Common myeloid progenitor, CD34-positive (primary cell): ENCODE data around the gene EDC3.

Source experiments
- CTCF ChIA-PET: fragments of 350-600 bp; sonication (Branson Sonifier 250); formaldehyde crosslinking; loops from one replicate; lab custom pipeline; 2021; ENCODE audit warnings: antibody characterized with exemption; lab: Charles Lee
- POLR2A ChIA-PET: fragments of 350-600 bp; sonication (Branson Sonifier 250); formaldehyde crosslinking; loops from one replicate; lab custom pipeline; 2021; ENCODE audit warnings: antibody characterized with exemption; lab: Charles Lee
- DNase-seq, 3 donors: peaks; one replicate each; pipeline versions ENCODE4 v3.0.0 to v3.0.0-alpha.2; 2013
- H3K27ac ChIP-seq, 2 experiments: 1 replicate in 1 of 2; 2 replicates in 1 of 2; pipeline ENCODE4 v1.7.0; 2013; ENCODE audit warnings: inconsistent platforms in 2 of 2, low read length in 2 of 2, mild to moderate bottlenecking in 2 of 2, low read depth in 1 of 2, moderate library complexity in 1 of 2; ENCODE audit not compliant: severe bottlenecking in 2 of 2, insufficient read depth in 1 of 2, poor library complexity in 1 of 2
- H3K27me3 ChIP-seq, 5 experiments: replicated peaks in 2 of 5; 1 replicate in 3 of 5; 2 replicates in 2 of 5; pipeline versions ENCODE4 v1.6.1 to v1.7.0; 2013; ENCODE audit warnings: low read length in 4 of 5, mild to moderate bottlenecking in 2 of 5, moderate library complexity in 2 of 5, inconsistent platforms in 1 of 5; ENCODE audit not compliant: insufficient read depth in 5 of 5, control insufficient read depth in 4 of 5
- H3K36me3 ChIP-seq, 4 experiments: 1 replicate in 2 of 4; 2 replicates in 2 of 4; pipeline versions ENCODE4 v1.6.1 to v1.7.0; 2013; ENCODE audit warnings: low read length in 3 of 4, control low read depth in 1 of 4, mild to moderate bottlenecking in 1 of 4; ENCODE audit not compliant: control insufficient read depth in 4 of 4, insufficient read depth in 4 of 4
- H3K4me1 ChIP-seq, 4 experiments: 1 replicate in 3 of 4; 2 replicates in 1 of 4; pipeline versions ENCODE4 v1.6.1 to v1.7.1; 2013; ENCODE audit warnings: low read length in 3 of 4, mild to moderate bottlenecking in 3 of 4, control low read depth in 1 of 4, inconsistent platforms in 1 of 4, moderate library complexity in 1 of 4; ENCODE audit not compliant: control insufficient read depth in 4 of 4, insufficient read depth in 4 of 4; ENCODE audit errors: control extremely low read depth in 1 of 4
- H3K4me3 ChIP-seq, 7 experiments: 1 replicate in 4 of 7; 2 replicates in 3 of 7; pipeline versions ENCODE4 v1.5.1 to v1.7.0; 2013; ENCODE audit warnings: mild to moderate bottlenecking in 7 of 7, low read length in 6 of 7, moderate library complexity in 6 of 7, inconsistent platforms in 2 of 7, low read depth in 2 of 7, control low read depth in 1 of 7; ENCODE audit not compliant: insufficient read depth in 4 of 7, control insufficient read depth in 1 of 7; ENCODE audit errors: extremely low read depth in 1 of 7
- H3K9me3 ChIP-seq, 5 experiments: 1 replicate in 4 of 5; 2 replicates in 1 of 5; pipeline versions ENCODE4 v1.6.1 to v1.7.1; 2013; ENCODE audit warnings: low read length in 4 of 5, mild to moderate bottlenecking in 2 of 5, inconsistent platforms in 1 of 5, low read depth in 1 of 5, moderate library complexity in 1 of 5; ENCODE audit not compliant: control insufficient read depth in 4 of 5, insufficient read depth in 2 of 5; ENCODE audit errors: control extremely low read depth in 1 of 5
- WGBS: methylation state at CpG from one replicate; pipeline ENCODE4 v1.1.5; 2013; ENCODE audit not compliant: insufficient coverage; 5-methylcytosine and 5-hydroxymethylcytosine counted together

The EDC3 gene

DNA sequence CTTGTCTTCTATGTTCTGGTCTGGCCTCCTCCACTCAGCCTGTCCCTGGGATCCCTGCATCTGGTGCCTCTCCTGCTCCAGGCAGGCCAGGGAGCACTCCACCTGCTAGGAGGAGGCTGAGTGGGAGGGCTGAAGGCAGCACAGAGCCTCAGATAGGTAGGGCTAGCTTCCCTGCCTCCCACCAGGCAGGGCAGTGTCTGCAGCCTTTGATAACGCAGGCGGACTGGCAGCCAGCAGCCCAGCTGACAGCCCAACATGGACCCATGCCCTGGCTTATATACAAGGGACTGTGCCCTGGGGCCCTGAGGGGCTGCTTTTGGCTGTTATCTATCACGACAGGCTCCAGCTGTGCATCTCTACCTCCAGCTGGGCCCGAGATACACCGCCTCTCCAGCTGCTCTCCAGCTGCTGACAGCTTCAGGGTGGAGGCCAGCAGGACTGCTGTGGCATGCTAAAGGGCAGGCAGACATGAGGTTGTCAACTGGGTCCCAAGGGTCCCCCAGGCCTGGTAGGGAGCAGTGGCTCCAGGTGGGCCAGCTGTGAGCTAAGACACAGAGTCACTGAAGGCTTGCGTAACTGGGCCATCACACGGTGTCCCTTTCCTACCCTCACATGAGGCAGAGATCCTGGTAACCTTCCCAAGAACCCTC, 85.4 kb downstream of the EDC3 start:
- Histone ChIP-seq H3K4me3 (no peak overlapping the region), H3K27ac (no peak overlapping the region), H3K9me3 (no peaks in the 10 kb centered on the region), H3K4me1 (peaks cover 0 to 24% (median 10%) of the 10 kb centered on the region in 4 experiments), H3K36me3 (no peaks in the 10 kb centered on the region), H3K27me3 (no peaks in the 10 kb centered on the region)
- 94% methylated on average over 7 of the region's 7 CpGs for WGBS
- POLR2A ChIA-PET, result interaction anchor here (1.4 kb wide), 1 partner anchor 12 kb away, joined by 4 read pairs; no protein-coding TSS in a partner anchor
- CTCF ChIA-PET, result interaction anchor here (2.3 to 17.5 kb wide), 2 partner anchors 11 to 26 kb away, joined by 6 to 302 read pairs; no protein-coding TSS in a partner anchor
- DNase-seq, result peak; percentile 74 to 90 (median 82)

DNA sequence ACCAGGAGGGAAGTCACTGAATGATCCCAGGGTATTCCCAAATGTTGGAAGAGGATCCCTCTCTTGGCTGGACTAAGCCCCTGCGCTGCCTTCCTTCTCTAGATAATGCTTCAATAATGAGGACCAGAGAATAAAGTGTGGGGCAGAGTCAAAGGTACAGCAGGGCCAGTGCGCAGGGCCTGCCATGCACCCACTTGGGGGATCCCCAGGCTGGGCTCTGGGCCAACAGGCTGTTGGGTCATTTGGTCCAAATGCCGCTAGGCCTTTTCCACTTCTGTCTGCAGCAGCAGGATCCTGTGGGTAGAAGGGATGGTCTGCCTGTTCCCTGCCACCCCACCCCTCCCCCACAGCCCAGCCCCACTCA, 85.9 kb downstream of the EDC3 start:
- POLR2A ChIA-PET, result interaction anchor here (1.4 kb wide), 1 partner anchor 11 kb away, joined by 4 read pairs; no protein-coding TSS in a partner anchor
- no peaks in the 10 kb centered on the region for H3K36me3 ChIP-seq
- H3K4me1 ChIP-seq, result peaks cover 0 to 19% (median 6%) of the 10 kb centered on the region in 4 experiments
- no peaks in the 10 kb centered on the region for H3K27me3 ChIP-seq
- no peak overlapping the region for H3K27ac ChIP-seq
- H3K9me3 ChIP-seq, result no peaks in the 10 kb centered on the region
- CTCF ChIA-PET, result interaction anchor here (2.3 kb wide), 1 partner anchor 12 kb away, joined by 6 read pairs; no protein-coding TSS in a partner anchor
- no peak overlapping the region for H3K4me3 ChIP-seq
- WGBS, result 100% methylated on average over 2 of the region's 3 CpGs
- no peak for DNase-seq

GRCh38 chr15:74608786-74609185, 87.0 kb downstream of the EDC3 start:
- H3K9me3 ChIP-seq, result no peaks in the 10 kb centered on the region
- CTCF ChIA-PET, result no interaction called here
- no peaks in the 10 kb centered on the region for H3K27me3 ChIP-seq
- no peak overlapping the region for H3K27ac ChIP-seq
- no peaks in the 10 kb centered on the region for H3K36me3 ChIP-seq
- peaks cover 0 to 18% (median 0%) of the 10 kb centered on the region in 4 experiments for H3K4me1 ChIP-seq
- POLR2A ChIA-PET, result interaction anchor here (1.4 kb wide), 1 partner anchor 10 kb away, joined by 4 read pairs; no protein-coding TSS in a partner anchor
- WGBS, result 96% methylated on average over 3 of the region's 3 CpGs
- H3K4me3 ChIP-seq, result no peak overlapping the region
- no peak for DNase-seq

DNA sequence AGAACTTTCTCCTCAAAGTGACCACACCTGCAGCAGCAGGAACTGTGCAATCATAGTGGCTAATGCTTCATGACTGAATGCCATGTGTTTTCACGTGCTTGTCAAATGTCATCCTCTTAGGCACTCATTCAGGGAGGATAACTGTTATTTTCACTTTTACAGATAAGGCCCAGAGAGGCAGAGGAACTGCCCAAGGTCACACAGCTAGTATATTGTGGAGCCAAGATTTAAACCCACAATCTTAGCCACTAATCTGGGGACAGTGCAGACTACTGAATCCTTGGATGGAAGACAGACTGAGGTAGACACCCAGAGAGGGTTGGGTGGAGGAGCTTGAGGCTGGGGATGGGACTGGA, 90.1 kb downstream of the EDC3 start:
- POLR2A ChIA-PET, result no interaction called here
- no peak overlapping the region for H3K27ac ChIP-seq
- H3K9me3 ChIP-seq, result no peaks in the 10 kb centered on the region
- H3K4me1 ChIP-seq, result peaks cover 0 to 13% (median 0%) of the 10 kb centered on the region in 4 experiments
- 89% methylated on average over 1 of the region's 1 CpG for WGBS
- H3K4me3 ChIP-seq, result no peak overlapping the region
- CTCF ChIA-PET, result no interaction called here
- H3K27me3 ChIP-seq, result no peaks in the 10 kb centered on the region
- DNase-seq, result no peak
- no peaks in the 10 kb centered on the region for H3K36me3 ChIP-seq

DNA sequence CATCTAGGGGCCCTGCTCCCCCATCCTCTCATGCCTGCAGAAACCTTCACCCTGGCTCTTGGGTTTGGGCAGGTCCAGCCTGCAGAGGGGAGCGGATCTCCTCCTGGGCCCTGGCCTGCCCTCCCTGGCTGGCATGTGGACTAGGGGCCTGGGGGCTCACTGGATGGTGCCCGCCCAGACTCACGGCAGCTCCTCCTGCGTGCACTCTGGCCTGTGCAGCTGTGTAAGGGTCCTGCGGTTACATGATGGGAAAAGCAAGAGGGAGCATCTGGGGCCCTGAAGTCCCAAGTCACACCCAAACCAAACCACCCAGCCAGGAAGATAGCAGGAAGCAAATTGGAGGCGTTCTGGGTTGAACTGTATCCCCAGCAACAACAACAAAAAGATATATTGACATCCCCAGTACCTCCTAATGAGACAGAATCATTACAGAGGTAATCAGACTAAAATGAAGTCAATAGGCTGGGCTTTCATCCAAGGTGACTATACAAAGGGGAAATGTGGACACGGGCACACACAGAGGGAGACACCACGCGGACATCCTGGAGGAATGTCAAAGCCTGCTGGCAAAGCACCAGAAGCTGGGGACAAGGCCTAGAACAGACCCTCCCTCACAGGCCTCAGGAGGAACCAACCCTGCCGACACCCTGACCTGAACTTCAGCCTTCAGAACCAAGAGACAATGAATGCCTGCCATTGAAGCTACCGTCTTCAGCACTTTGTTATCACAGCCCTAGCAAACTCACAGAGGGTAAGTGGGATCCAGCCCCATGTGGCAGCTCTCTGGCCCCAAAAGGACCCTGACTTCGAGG, 90.6 kb downstream of the EDC3 start:
- no peaks in the 10 kb centered on the region for H3K36me3 ChIP-seq
- no peaks in the 10 kb centered on the region for H3K27me3 ChIP-seq
- DNase-seq, result no peak
- ChIA-PET POLR2A (interaction anchor here (1.7 kb wide), 1 partner anchor 11 kb away, joined by 3 read pairs; no protein-coding TSS in a partner anchor), CTCF (no interaction called here)
- no peaks in the 10 kb centered on the region for H3K9me3 ChIP-seq
- no peak overlapping the region for H3K4me3 ChIP-seq
- WGBS, result 90% methylated on average over 9 of the region's 12 CpGs
- peaks cover 0 to 9% (median 0%) of the 10 kb centered on the region in 4 experiments for H3K4me1 ChIP-seq
- no peak overlapping the region for H3K27ac ChIP-seq

- WGBS, result 96% methylated on average over 8 of the region's 11 CpGs
- no peaks in the 10 kb centered on the region for H3K27me3 ChIP-seq
- ChIA-PET POLR2A (interaction anchor here (1.7 kb wide), 1 partner anchor 12 kb away, joined by 3 read pairs; no protein-coding TSS in a partner anchor), CTCF (interaction anchor here (0.5 to 1.5 kb wide), 2 partner anchors 14 to 203 kb away, joined by 3 to 6 read pairs; no protein-coding TSS in a partner anchor)
- H3K4me1 ChIP-seq, result peaks cover 2 to 10% (median 3%) of the 10 kb centered on the region in 4 experiments
- H3K9me3 ChIP-seq, result no peaks in the 10 kb centered on the region
- H3K4me3 ChIP-seq, result no peak overlapping the region
- no peaks in the 10 kb centered on the region for H3K36me3 ChIP-seq
- H3K27ac ChIP-seq, result no peak overlapping the region
- DNase-seq, result no peak
Measured at GRCh38 chr15:74603789-74604705, 91.8 kb downstream of the EDC3 start.
